GM12874 (cell line): ENCODE results near the gene ATXN1.

Experiments
- TF ChIP-seq, protein P1 (sequence below): IDR thresholded peaks from 2 replicates; pipeline ENCODE4 v1.5.1; 2011; ENCODE audit warnings: low read depth, mild to moderate bottlenecking, control low read depth, low read length, moderate library complexity; ENCODE audit not compliant: insufficient read depth

Gene ATXN1

DNA sequence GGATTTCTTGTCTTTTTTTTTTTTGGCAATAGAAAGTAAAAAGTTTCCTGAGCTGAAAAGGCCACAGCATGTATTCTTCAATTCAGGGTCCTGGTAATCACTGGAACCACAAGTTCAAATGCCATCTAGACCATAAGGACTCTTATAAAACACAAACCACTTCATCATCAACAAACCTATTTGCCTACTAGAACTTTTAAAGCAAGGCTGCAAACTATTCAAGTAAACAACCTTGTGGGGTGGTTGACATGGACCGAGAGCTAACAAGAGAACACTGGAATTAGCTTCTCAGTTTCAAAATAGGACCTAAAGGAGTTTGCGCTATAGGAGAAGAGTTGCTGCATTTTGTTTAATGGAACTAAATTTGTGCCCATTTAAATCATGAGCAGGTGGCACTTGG lies 215.9 kb downstream of the ATXN1 start:
- TF ChIP-seq, protein P1, sequence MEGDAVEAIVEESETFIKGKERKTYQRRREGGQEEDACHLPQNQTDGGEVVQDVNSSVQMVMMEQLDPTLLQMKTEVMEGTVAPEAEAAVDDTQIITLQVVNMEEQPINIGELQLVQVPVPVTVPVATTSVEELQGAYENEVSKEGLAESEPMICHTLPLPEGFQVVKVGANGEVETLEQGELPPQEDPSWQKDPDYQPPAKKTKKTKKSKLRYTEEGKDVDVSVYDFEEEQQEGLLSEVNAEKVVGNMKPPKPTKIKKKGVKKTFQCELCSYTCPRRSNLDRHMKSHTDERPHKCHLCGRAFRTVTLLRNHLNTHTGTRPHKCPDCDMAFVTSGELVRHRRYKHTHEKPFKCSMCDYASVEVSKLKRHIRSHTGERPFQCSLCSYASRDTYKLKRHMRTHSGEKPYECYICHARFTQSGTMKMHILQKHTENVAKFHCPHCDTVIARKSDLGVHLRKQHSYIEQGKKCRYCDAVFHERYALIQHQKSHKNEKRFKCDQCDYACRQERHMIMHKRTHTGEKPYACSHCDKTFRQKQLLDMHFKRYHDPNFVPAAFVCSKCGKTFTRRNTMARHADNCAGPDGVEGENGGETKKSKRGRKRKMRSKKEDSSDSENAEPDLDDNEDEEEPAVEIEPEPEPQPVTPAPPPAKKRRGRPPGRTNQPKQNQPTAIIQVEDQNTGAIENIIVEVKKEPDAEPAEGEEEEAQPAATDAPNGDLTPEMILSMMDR: no peak

GRCh38 chr6:16544521-16544920 lies 216.7 kb downstream of the ATXN1 start:
- TF ChIP-seq, protein P1: no peak

DNA sequence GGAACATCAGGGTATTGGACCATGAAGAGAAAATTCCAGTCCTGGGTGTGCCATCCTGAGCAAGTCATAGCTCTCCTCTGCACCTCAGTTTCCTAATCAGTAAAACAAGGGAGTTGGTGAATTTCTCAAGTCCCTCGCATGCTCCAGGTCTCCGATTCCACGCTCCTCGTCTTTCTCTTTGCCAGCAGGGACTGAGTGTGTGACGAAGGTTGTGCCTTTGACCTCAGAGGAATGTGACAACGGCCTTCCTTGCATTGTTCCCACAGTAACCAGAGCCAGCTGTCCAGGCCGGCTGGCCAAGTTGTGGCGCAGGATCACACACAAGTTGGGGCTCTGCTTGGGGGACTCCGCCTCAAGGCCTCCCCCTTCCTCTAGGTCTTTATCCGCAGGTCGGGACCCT lies 217.3 kb downstream of the ATXN1 start:
- TF ChIP-seq, protein P1: no peak

DNA sequence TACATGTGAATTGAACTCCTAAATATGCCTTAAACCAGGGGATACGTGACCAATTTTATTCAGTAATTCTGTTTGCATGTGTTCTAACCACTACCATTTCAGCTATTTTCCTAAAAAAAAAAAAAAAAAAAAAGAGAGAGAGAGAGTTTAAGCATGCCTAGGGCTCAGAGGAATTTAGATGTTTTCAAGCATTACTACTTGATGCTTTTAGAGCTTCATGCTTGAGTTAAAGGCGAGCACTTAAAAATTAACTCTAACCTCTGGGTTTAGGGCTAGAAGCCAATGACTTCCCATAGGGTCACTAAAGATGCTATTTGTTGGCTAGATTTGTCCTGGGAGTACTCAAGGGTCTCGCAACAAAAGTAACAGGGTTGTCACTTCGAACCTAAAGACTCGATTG lies 217.7 kb downstream of the ATXN1 start:
- TF ChIP-seq, protein P1: no peak

DNA sequence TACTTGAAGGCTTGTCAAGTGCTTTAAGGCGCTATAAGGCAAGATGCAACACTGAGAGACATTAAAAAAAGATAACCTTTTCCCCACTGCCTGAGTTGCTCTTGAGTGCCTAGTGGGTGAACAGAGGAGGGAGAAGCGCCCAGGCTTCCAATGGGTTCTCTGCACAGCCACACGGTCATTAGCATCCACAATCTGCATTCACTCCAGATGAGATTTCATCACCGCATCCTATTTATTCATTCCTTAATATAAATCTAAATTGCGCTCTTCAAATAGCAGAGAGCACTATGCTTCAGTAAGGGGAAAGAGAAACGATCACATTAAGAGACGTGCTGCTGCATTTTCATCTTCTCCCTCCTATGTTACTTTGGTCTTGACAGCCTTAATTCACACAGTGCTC lies 219.2 kb downstream of the ATXN1 start:
- TF ChIP-seq, protein P1: no peak

- TF ChIP-seq, protein P1: peak; percentile 12; the same call in 1 of the 2 replicates
These were observed 220.2 kb downstream of the ATXN1 start for GRCh38 chr6:16540804-16541752.

- TF ChIP-seq, protein P1: no peak
These were observed 222.0 kb downstream of the ATXN1 start for GRCh38 chr6:16539086-16539931.
